BJ (cell line): ENCODE measurements around the gene SHMT1. TPM values are rescaled to one million over a fixed set of nuclear protein-coding genes. Genes with fewer than 3 reads are reported as not detected.
"Not testable (repeated sequence)": the region's sequence is repeated elsewhere in the genome, so short reads cannot be mapped to it uniquely, and the experiment has no call there.

Source experiments
- CTCF ChIA-PET: fragments of 350-600 bp; formaldehyde crosslinking; extraction: SDS; loops from one replicate; lab custom pipeline; 2021; ENCODE audit warnings: antibody characterized with exemption, inconsistent platforms; lab: Yijun Ruan, JAX
- POLR2A ChIA-PET: fragments of 300-600 bp; sonication (Branson Sonifier 250); formaldehyde crosslinking; extraction: SDS; loops from one replicate; lab custom pipeline; 2021; ENCODE audit warnings: antibody characterized with exemption; lab: Charles Lee
- DNase-seq: peaks from one replicate; pipeline ENCODE4 v3.0.0-alpha.2; 2011; ENCODE audit warnings: low read depth
- H3K27me3 ChIP-seq: 2 replicates; pipeline ENCODE4 v1.6.0; 2011; ENCODE audit warnings: low read length; ENCODE audit not compliant: control insufficient read depth, insufficient read depth
- H3K36me3 ChIP-seq: 2 replicates; pipeline ENCODE4 v1.5.1; 2011; ENCODE audit warnings: low read length; ENCODE audit not compliant: control insufficient read depth, insufficient read depth
- H3K4me3 ChIP-seq: 2 replicates; pipeline ENCODE4 v1.5.1; 2011; ENCODE audit warnings: low read depth, mild to moderate bottlenecking, control low read depth, low read length
- CTCF ChIP-seq: IDR thresholded peaks from 2 replicates; pipeline ENCODE4 v1.5.1; 2011; ENCODE audit warnings: low read depth, mild to moderate bottlenecking, control low read depth, inconsistent platforms, low read length, moderate library complexity; ENCODE audit not compliant: insufficient read depth
- polyA plus RNA-seq: library from polyadenylated mRNA; depleted of rRNA; stranded (reverse); fragments of >200 nt; gene quantifications from 2 replicates; pipeline ENCODE4 v1.2.3, GENCODE V29; 2011

Gene SHMT1
- polyA plus RNA-seq, 1 experiment = 5.9 TPM

GRCh38 chr17:18380471-18381157 lies 17.3 kb upstream of the SHMT1 start:
- CTCF ChIA-PET = no interaction called here
- no peak for DNase-seq
- POLR2A ChIA-PET = no interaction called here

GRCh38 chr17:18379246-18380146 lies 16.1 kb upstream of the SHMT1 start:
- Histone ChIP-seq H3K36me3 (no peaks in the 10 kb centered on the region), H3K27me3 (peaks cover 4% of the 10 kb centered on the region; the same call in 1 of the 2 replicates), H3K4me3 (no peak overlapping the region)
- TF ChIP-seq CTCF = no peak
- DNase-seq = no peak
- ChIA-PET POLR2A (no interaction called here), CTCF (no interaction called here)

More at GRCh38 chr17:18380471-18381157, 17.3 kb upstream of the SHMT1 start:
- Histone ChIP-seq H3K27me3 (peaks cover 4% of the 10 kb centered on the region; the same call in 1 of the 2 replicates), H3K36me3 (no peaks in the 10 kb centered on the region), H3K4me3 (no peak overlapping the region)
- no peak for TF ChIP-seq CTCF

- H3K36me3 ChIP-seq, H3K27me3 ChIP-seq, H3K4me3 ChIP-seq, CTCF ChIA-PET, POLR2A ChIA-PET, DNase-seq: not testable (repeated sequence)
These were observed 15.3 kb upstream of the SHMT1 start for GRCh38 chr17:18378614-18379013.

GRCh38 chr17:18378205-18378505 lies 14.8 kb upstream of the SHMT1 start:
- no peaks in the 10 kb centered on the region for H3K36me3 ChIP-seq
- POLR2A ChIA-PET = no interaction called here
- DNase-seq = no peak
- H3K27me3 ChIP-seq = peaks cover 2% of the 10 kb centered on the region; the same call in 1 of the 2 replicates
- CTCF ChIA-PET = no interaction called here
- no peak for TF ChIP-seq CTCF
- H3K4me3 ChIP-seq = no peak overlapping the region

- DNase-seq = no peak
- no peak within 1 kb of the TSS for H3K4me3 ChIP-seq
- ChIA-PET POLR2A (no interaction called here), CTCF (no interaction called here)
- no peak for TF ChIP-seq CTCF
- peaks cover 2% of the 10 kb centered on the region; the same call in 1 of the 2 replicates for H3K27me3 ChIP-seq
- H3K36me3 ChIP-seq = no peaks in the 10 kb centered on the region
These were observed 14.3 kb upstream of the SHMT1 start, which contains the start of gene EVPLL for GRCh38 chr17:18377437-18378204. Gene EVPLL (plus strand): TSS chr17:18377778. CDS start chr17:18380938, 3,160 bp downstream.
